Prostate gland (tissue), 2 donors: ENCODE data around the gene ST13.

Source experiments
- POLR2A ChIP-seq: fragments of 450-650 bp; IDR thresholded peaks from one replicate; pipeline ENCODE4 v1.6.1; 2016; ENCODE audit warnings: antibody characterized with exemption, mild to moderate bottlenecking
- POLR2AphosphoS5 ChIP-seq: sonication (generic); formaldehyde crosslinking; IDR thresholded peaks from one replicate; pipeline ENCODE4 v1.6.1; 2017; ENCODE audit warnings: antibody characterized with exemption
- TF ChIP-seq, protein P1 (sequence below), 4 experiments: fragments of 200-600 bp in 2 of 4; fragments of 450-650 bp in 2 of 4; sonication (generic) in 2 of 4; IDR thresholded peaks; 1 replicate in 3 of 4; 2 replicates in 1 of 4; pipeline ENCODE4 v1.5.1; 2016 to 2019; ENCODE audit warnings: antibody characterized with exemption in 4 of 4, mild to moderate bottlenecking in 2 of 4, moderate library complexity in 2 of 4

DNA sequence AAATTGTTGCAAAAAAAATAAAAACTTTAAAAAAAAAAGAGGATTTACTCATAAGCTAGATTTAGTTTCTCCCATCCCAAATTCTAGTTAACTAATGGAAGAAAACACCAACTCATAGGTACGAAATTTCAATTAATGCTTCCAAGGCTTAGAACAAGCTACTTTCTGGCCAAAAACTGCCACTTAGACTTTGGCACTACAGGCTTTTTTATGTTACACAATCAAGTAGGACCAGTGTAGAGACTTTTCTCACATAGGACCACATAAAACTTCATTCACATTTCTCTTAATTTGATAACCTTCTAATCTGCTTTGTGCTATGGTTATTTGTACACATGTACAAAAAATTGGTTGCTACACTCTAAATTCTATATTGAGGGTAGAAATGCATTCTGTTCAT is 3.1 kb downstream of the ST13 start:
- no peak for TF ChIP-seq POLR2A
- TF ChIP-seq, protein P1, sequence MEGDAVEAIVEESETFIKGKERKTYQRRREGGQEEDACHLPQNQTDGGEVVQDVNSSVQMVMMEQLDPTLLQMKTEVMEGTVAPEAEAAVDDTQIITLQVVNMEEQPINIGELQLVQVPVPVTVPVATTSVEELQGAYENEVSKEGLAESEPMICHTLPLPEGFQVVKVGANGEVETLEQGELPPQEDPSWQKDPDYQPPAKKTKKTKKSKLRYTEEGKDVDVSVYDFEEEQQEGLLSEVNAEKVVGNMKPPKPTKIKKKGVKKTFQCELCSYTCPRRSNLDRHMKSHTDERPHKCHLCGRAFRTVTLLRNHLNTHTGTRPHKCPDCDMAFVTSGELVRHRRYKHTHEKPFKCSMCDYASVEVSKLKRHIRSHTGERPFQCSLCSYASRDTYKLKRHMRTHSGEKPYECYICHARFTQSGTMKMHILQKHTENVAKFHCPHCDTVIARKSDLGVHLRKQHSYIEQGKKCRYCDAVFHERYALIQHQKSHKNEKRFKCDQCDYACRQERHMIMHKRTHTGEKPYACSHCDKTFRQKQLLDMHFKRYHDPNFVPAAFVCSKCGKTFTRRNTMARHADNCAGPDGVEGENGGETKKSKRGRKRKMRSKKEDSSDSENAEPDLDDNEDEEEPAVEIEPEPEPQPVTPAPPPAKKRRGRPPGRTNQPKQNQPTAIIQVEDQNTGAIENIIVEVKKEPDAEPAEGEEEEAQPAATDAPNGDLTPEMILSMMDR (IDR thresholded peaks at IDR 0.05): no peak
- no peak for TF ChIP-seq POLR2AphosphoS5
